Measurements from ENCODE around the gene BOK. TPM values are rescaled to one million over a fixed set of nuclear protein-coding genes. Genes with fewer than 3 reads are reported as not detected.

Gene BOK
- total RNA-seq, 1 experiment from 2014 or later: 41.5 TPM

- TF ChIP-seq, protein P1, sequence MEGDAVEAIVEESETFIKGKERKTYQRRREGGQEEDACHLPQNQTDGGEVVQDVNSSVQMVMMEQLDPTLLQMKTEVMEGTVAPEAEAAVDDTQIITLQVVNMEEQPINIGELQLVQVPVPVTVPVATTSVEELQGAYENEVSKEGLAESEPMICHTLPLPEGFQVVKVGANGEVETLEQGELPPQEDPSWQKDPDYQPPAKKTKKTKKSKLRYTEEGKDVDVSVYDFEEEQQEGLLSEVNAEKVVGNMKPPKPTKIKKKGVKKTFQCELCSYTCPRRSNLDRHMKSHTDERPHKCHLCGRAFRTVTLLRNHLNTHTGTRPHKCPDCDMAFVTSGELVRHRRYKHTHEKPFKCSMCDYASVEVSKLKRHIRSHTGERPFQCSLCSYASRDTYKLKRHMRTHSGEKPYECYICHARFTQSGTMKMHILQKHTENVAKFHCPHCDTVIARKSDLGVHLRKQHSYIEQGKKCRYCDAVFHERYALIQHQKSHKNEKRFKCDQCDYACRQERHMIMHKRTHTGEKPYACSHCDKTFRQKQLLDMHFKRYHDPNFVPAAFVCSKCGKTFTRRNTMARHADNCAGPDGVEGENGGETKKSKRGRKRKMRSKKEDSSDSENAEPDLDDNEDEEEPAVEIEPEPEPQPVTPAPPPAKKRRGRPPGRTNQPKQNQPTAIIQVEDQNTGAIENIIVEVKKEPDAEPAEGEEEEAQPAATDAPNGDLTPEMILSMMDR (IDR thresholded peaks at IDR 0.05 in 2 of 3, conservative IDR thresholded peaks at IDR 0.05 in 1 of 3; ENCODE audit: borderline replicate concordance in 1 of 3, insufficient read depth in 1 of 3, low read depth in 2 of 3, low read length in 2 of 3): no peak
Observed at GRCh38 chr2:241535871-241536655, 22.5 kb upstream of the BOK start (continued).

DNA sequence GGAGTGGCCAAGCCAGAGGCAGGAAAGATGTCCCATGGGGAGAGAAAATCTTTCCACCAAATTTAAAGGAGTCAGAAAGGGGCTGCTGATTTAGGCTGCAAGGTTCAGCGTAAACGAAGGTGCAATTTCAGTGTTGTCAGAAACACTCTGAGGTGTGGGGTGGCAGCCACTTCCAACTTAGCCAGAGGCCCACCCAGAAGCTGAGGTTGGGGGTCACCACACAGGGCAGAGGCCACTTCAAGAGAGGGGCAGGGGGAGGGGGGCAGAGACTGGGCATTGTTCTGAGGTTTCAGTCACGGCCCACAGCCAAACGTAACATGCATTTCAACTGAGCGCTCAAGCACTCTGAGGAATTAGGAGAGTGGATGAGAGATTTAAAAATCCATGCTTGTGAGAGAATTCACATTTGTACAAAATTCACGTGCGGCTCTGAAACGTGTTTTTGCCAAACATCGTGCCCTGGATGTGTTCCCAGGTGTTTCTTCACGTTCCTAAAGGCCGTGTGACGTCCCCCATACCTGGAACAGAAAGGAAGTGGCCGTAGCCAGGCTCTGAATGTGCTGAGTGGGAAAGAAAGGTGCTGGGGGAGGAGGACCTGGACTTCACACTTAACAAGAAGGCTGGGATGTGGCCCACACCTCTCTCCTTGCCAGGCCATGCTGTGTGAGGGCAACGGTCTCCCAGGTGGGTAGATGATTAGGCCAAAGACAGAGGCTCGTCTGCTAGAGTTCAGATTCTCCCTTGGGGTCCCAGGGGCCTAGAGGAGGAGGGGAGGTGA is 19.5 kb upstream of the BOK start:
- Histone ChIP-seq H3K4me2 (ENCODE audit: low read length) (no peak overlapping the region), H3K9me2 (ENCODE audit: insufficient read depth) (no peaks in the 10 kb centered on the region), H3K36me3 (ENCODE audit: control insufficient read depth in 1 of 2, insufficient read depth in 2 of 2, low read length in 2 of 2) (no peaks in the 10 kb centered on the region), H3K79me2 (ENCODE audit: insufficient read depth, low read length) (no peaks in the 10 kb centered on the region), H3K4me1 (ENCODE audit: control insufficient read depth in 1 of 2, insufficient read depth in 2 of 2, low read length in 2 of 2) (peaks cover 7 to 19% of the 10 kb centered on the region in 2 experiments), H3K4me3 (replicated peaks in 1 of 2; ENCODE audit: low read depth in 1 of 2, low read length in 2 of 2) (no peak overlapping the region), H2AFZ (ENCODE audit: low read depth, low read length, poor library complexity, severe bottlenecking) (no peak overlapping the region), H3K27ac (ENCODE audit: low read depth, low read length) (no peak overlapping the region), H3K9ac (ENCODE audit: low read length) (no peak overlapping the region), H3K27me3 (ENCODE audit: insufficient read depth, low read length) (no peaks in the 10 kb centered on the region), H3K9me3 (ENCODE audit: control insufficient read depth in 1 of 2, insufficient read depth in 1 of 2, low read depth in 1 of 2, low read length in 2 of 2) (no peaks in the 10 kb centered on the region), H4K20me1 (ENCODE audit: insufficient read depth) (no peaks in the 10 kb centered on the region)
- DNase-seq (ENCODE audit: low read depth, low spot score) (no peak), ATAC-seq (no peak)
- ChIA-PET CTCF (no interaction called here), POLR2A (no interaction called here), RAD21 (ENCODE audit: low non-redundant PET in 1 of 2, low total read pairs in 2 of 2, uncharacterized antibody in 2 of 2, unreplicated experiment in 2 of 2) (no interaction called here)
- no TSS peak for BruUV-seq (replicated peaks)
- no peak for TF ChIP-seq YY1 (IDR thresholded peaks at IDR 0.05; ENCODE audit: extremely low read depth, insufficient replicate concordance, low read depth, low read length)
- intact Hi-C loops (cut with micrococcal nuclease): no loop called here

All from HCT116 (cell line).